Tibial nerve (tissue), 4 donors: ENCODE data around the gene NDUFAF8.

Experiments
- CTCF ChIP-seq, 5 experiments: fragments of 200-600 bp in 3 of 5; fragments of 450-650 bp in 2 of 5; sonication (generic) in 3 of 5; IDR thresholded peaks; one replicate each; pipeline ENCODE4 v1.5.1; 2016 to 2019; ENCODE audit warnings: antibody characterized with exemption in 5 of 5, mild to moderate bottlenecking in 3 of 5, moderate library complexity in 2 of 5
- EP300 ChIP-seq, 2 donors: sonication (generic); formaldehyde crosslinking; IDR thresholded peaks; one replicate each; pipeline ENCODE4 v1.6.1; 2017; ENCODE audit warnings: antibody characterized with exemption in 2 of 2, mild to moderate bottlenecking in 1 of 2
- POLR2A ChIP-seq, 2 donors: fragments of 450-650 bp; IDR thresholded peaks; one replicate each; pipeline ENCODE4 v1.6.1; 2017; ENCODE audit warnings: antibody characterized with exemption in 2 of 2, mild to moderate bottlenecking in 2 of 2, moderate library complexity in 2 of 2

- no peak for TF ChIP-seq CTCF (IDR thresholded peaks at IDR 0.05)
- no peak for TF ChIP-seq POLR2A (IDR thresholded peaks at IDR 0.05)
- no peak for TF ChIP-seq EP300 (IDR thresholded peaks at IDR 0.05)
Observed at GRCh38 chr17:81245665-81246342, 6.7 kb downstream of the NDUFAF8 start.
